ENCODE results near the gene DEFB124. TPM values are rescaled to one million over a fixed set of nuclear protein-coding genes. Genes with fewer than 3 reads are reported as not detected.

DEFB124 gene
- total RNA-seq, 1 experiment from 2014 or later: not detected

GRCh38 chr20:31425797-31426196, 49.1 kb downstream of the DEFB124 start:
- no peak overlapping the region for H3K9ac ChIP-seq (ENCODE audit: extremely low read depth, insufficient read length, low read length)
- no peak overlapping the region for H2BK5ac ChIP-seq (ENCODE audit: insufficient read length, low read length)
- no peaks in the 10 kb centered on the region for H3K79me2 ChIP-seq (ENCODE audit: insufficient read depth, low read length)
- no peak overlapping the region for H2AK5ac ChIP-seq (ENCODE audit: insufficient read length, low read length)
- Mint-ChIP-seq H3K4me1 (no peaks in the 10 kb centered on the region), H3K27ac (no peak overlapping the region), H3K9me3 (peaks cover 61 to 69% of the 10 kb centered on the region in 2 experiments), H3K4me3 (no peak overlapping the region), H3K27me3 (ENCODE audit: low read depth) (peaks cover 2% of the 10 kb centered on the region), H3K36me3 (ENCODE audit: insufficient read depth in 1 of 3, low read depth in 3 of 3) (peaks cover 0 to 28% (median 5%) of the 10 kb centered on the region in 3 experiments; a peak in 5 of 7 replicates)
- H3K79me1 ChIP-seq (ENCODE audit: insufficient read depth, low read depth, low read length, poor library complexity, severe bottlenecking): no peaks in the 10 kb centered on the region
- no peak overlapping the region for H2BK12ac ChIP-seq (ENCODE audit: insufficient read length, low read depth, low read length)
- no peak overlapping the region for H4K91ac ChIP-seq (ENCODE audit: insufficient read length, low read depth, low read length)
- H3K27me3 ChIP-seq (ENCODE audit: insufficient read depth, low read length): no peaks in the 10 kb centered on the region
- no peaks in the 10 kb centered on the region for H3K23me2 ChIP-seq (ENCODE audit: insufficient read length, low read depth, low read length, poor library complexity, severe bottlenecking)
- no peak overlapping the region for H3T11ph ChIP-seq (ENCODE audit: low read length)
- H3K4me2 ChIP-seq (ENCODE audit: insufficient read depth, insufficient read length, low read length): no peak overlapping the region
- no peaks in the 10 kb centered on the region for H3K4me1 ChIP-seq (ENCODE audit: insufficient read depth, low read length)
- no peaks in the 10 kb centered on the region for H4K20me1 ChIP-seq (ENCODE audit: control insufficient read depth, insufficient read depth, insufficient read length)
- TF ChIP-seq CTCF (conservative IDR thresholded peaks at IDR 0.05): no peak
- H4K8ac ChIP-seq (replicated peaks; ENCODE audit: insufficient read length, low read depth, low read length): no peak overlapping the region
- no peak overlapping the region for H2AFZ ChIP-seq (ENCODE audit: low read length)
- H3K4ac ChIP-seq (ENCODE audit: low read depth, low read length): no peak overlapping the region
- H3K23ac ChIP-seq (ENCODE audit: insufficient read length, low read depth, low read length): no peak overlapping the region
- H2BK15ac ChIP-seq (ENCODE audit: low read depth, low read length): no peak overlapping the region
- no peak overlapping the region for H3K14ac ChIP-seq (ENCODE audit: insufficient read depth, low read length)
- peaks cover 46% of the 10 kb centered on the region for H3K9me3 ChIP-seq (ENCODE audit: control insufficient read depth, low read depth, low read length)
- no peak for DNase-seq
- no peak overlapping the region for H3K56ac ChIP-seq (ENCODE audit: insufficient read length, low read depth, low read length)
- H2BK20ac ChIP-seq (ENCODE audit: low read depth, low read length, poor library complexity, severe bottlenecking): no peak overlapping the region
- no peak overlapping the region for H4K5ac ChIP-seq (ENCODE audit: insufficient read length, low read depth, low read length)
- H3K18ac ChIP-seq (ENCODE audit: insufficient read length, low read depth, low read length): no peak overlapping the region
- H2BK120ac ChIP-seq (ENCODE audit: low read depth, low read length, poor library complexity, severe bottlenecking): no peak overlapping the region
- no peak overlapping the region for H3K27ac ChIP-seq (ENCODE audit: insufficient read length, low read depth, low read length)
